Activated T-helper 9 cell treated with anti-CD3 and anti-CD28 coated beads, Interleukin-2, amount 50 U/mL, for 16 hours (primary cell): ENCODE measurements around the gene ENPP1.
A peak's percentile ranks its signal among the peaks of the same experiment; 100 is the strongest.

Experiments used
- DNase-seq: peaks from one replicate; pipeline ENCODE4 v3.0.0-alpha.2; 2020; ENCODE audit warnings: low read depth

The ENPP1 gene

GRCh38 chr6:131807644-131808459 is at the start of gene ENPP1:
Gene ENPP1 (plus strand): TSS chr6:131808020. CDS start chr6:131808036, 16 bp downstream.
- DNase-seq = peak; percentile 29

- no peak for DNase-seq
These were observed 48.9 kb upstream of the ENPP1 start for GRCh38 chr6:131758920-131759319.

GRCh38 chr6:131761060-131761761 is 46.6 kb upstream of the ENPP1 start:
- no peak for DNase-seq

- no peak for DNase-seq
These were observed 46.1 kb upstream of the ENPP1 start for GRCh38 chr6:131761762-131762067.

DNA sequence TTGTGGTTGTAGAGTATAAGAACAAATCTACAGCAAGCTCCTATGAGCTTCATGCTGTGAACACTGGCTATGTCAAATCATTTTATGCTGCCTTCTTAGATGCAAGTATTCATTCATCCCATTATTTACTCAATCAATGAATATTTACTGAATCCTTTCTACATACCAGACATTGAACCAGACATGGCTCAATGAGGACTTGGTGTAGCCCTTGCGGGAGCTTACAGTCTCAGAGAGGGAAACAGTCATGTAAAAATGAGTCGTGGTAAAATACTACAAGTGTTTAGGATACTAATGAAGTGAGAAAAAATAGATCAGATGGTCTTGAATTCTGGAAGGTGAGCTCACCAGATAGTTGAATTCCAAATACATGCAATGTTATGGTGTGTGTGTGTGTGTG is 44.8 kb upstream of the ENPP1 start:
- no peak for DNase-seq

GRCh38 chr6:131763749-131764148 is 44.1 kb upstream of the ENPP1 start:
- DNase-seq = no peak

GRCh38 chr6:131764350-131764749 is 43.5 kb upstream of the ENPP1 start:
- no peak for DNase-seq

- DNase-seq = no peak
These were observed 42.6 kb upstream of the ENPP1 start for GRCh38 chr6:131765081-131765803.

GRCh38 chr6:131765804-131766135 is 42.0 kb upstream of the ENPP1 start:
- no peak for DNase-seq

DNA sequence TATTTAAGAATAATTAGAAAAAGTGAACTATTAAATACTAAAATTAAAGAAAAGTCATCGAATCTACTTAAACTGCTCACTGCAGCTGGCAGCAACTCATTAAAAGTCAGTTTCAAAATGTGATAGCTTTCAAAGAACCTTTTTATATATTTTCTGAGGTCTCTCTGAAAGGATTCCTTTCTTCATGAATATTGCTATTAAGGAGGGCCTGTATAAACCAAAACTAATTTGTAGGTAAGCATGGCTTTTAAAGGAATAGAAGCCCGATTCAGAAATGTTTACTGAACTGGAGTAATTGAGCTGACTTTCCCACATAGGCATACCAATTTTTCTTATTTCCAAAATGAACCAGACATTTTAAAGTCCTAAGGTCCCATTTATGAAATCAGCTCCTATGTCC is 41.2 kb upstream of the ENPP1 start:
- DNase-seq = no peak

DNA sequence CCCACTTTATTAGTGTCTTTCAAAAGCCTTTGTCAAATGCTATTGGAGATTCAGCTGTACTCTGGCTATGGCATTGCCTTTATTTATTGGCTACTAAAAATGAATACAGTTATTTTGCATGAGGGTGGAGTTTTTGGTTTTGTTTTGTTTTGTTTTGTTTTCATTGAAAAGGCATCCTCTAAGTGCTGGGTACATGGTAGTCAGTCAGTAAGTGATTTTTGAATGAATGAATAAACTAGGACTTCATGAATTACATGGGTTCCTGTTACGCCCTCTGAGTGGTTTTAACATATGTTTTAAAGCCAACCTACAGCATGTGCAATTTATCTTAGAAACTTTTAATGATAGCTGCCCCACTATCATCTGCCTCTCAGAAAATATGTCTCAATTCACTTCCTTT is 38.9 kb upstream of the ENPP1 start:
- no peak for DNase-seq

DNA sequence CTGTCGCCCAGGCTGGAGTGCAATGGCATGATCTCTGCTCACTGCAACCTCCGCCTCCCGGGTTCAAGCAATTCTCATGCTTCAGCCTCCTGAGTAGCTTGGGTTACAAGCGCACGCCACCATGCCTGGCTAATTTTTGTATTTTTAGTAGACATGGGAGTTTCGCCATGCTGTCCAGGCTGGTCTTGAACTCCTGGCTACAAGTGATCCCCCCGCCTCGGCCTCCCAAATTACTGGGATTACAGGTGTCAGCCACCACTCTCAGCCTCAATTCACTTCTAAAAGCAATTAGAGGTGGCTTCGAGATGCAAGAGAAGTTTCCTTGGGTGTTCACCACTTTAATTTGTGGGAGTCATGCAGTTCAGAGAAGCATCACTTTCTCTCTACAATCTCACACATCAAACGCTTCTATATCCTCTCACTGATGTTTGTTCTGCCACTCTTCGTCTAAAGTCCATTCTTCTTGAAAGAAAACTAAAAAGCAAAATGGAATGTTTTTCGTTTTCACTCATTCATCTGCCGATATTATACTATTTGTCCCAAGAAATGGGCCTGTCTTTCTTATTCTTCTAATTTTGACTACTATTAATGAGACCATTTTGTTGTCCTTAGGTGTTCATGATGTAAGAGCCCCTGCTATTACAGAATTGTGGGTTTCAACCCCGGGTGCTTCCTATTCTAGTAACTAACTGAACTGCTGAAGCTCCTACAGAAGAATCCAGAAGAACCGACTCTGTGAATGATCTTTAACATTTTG is 38.3 kb upstream of the ENPP1 start:
- DNase-seq = no peak

- DNase-seq = no peak
These were observed 37.0 kb upstream of the ENPP1 start for GRCh38 chr6:131770776-131771175.

- no peak for DNase-seq
These were observed 34.4 kb upstream of the ENPP1 start for GRCh38 chr6:131773284-131773950.

- no peak for DNase-seq
These were observed 31.9 kb upstream of the ENPP1 start for GRCh38 chr6:131775886-131776285.

GRCh38 chr6:131776985-131777384 is 30.8 kb upstream of the ENPP1 start:
- no peak for DNase-seq

GRCh38 chr6:131778169-131778568 is 29.7 kb upstream of the ENPP1 start:
- DNase-seq = no peak

DNA sequence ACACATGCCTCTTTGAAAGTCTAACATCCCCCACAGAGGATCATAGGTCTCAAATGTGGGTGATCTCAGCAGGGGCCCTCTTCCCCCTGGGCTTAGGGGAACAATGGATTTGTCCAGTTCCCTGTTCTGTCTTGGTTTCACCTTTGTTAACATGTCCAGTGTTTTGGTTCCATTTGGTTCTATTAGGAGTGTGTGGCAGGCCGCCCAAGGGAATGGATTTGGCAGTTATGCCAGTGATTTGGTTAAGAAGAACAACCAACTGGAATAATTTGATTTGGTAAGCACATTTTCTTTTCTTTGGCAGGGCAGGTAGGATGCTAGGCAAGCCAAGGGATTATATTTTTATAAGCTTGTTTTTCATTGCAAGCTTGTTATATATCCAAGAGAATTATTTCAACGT is 28.5 kb upstream of the ENPP1 start:
- no peak for DNase-seq

GRCh38 chr6:131780600-131780999 is 27.2 kb upstream of the ENPP1 start:
- DNase-seq = no peak

GRCh38 chr6:131781687-131782086 is 26.1 kb upstream of the ENPP1 start:
- no peak for DNase-seq

- no peak for DNase-seq
These were observed 25.1 kb upstream of the ENPP1 start for GRCh38 chr6:131782764-131783163.

DNA sequence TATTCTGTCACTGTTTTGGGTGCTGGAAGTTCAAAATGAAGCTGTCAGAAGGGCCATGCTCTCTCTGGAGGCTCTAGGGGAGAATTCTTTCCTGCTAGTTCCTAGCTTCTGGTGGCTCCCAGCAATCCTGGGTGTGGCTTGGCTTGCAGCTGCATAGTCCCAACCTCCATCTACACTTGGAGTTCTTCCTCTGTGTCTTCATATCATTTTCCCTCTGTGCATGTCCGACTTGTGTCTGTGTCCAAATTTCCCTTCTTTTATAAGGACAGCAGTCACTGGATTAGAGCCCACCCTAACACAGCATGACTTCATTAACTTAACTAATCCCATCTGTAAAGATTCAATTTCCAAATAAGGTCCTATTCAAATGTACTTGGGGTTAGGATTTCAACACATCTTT is 23.3 kb upstream of the ENPP1 start:
- no peak for DNase-seq
